Prostate gland (tissue), 2 donors: Measurements from ENCODE around the gene SKAP2.

ENCODE experiments used
- CTCF ChIP-seq, 4 experiments: fragments of 200-600 bp in 2 of 4; fragments of 450-650 bp in 2 of 4; sonication (generic) in 2 of 4; IDR thresholded peaks; 1 replicate in 3 of 4; 2 replicates in 1 of 4; pipeline ENCODE4 v1.5.1; 2016 to 2019; ENCODE audit warnings: antibody characterized with exemption in 4 of 4, mild to moderate bottlenecking in 2 of 4, moderate library complexity in 2 of 4
- POLR2A ChIP-seq: fragments of 450-650 bp; IDR thresholded peaks from one replicate; pipeline ENCODE4 v1.6.1; 2016; ENCODE audit warnings: antibody characterized with exemption, mild to moderate bottlenecking
- POLR2AphosphoS5 ChIP-seq: sonication (generic); formaldehyde crosslinking; IDR thresholded peaks from one replicate; pipeline ENCODE4 v1.6.1; 2017; ENCODE audit warnings: antibody characterized with exemption

GRCh38 chr7:26655781-26656180, 208.6 kb downstream of the SKAP2 start:
- TF ChIP-seq CTCF (IDR thresholded peaks at IDR 0.05): no peak
- no peak for TF ChIP-seq POLR2AphosphoS5
- no peak for TF ChIP-seq POLR2A
